HG03558 (cell line): ENCODE measurements around the gene HDAC4.

Source experiments
- ATAC-seq: cut with Tn5 transposase; IDR thresholded peaks from one replicate; pipeline ENCODE4 v1.9.1; 2021; ENCODE audit warnings: moderate number of reproducible peaks; ENCODE audit not compliant: unreplicated experiment; ENCODE audit errors: extremely low read depth

Gene HDAC4

DNA sequence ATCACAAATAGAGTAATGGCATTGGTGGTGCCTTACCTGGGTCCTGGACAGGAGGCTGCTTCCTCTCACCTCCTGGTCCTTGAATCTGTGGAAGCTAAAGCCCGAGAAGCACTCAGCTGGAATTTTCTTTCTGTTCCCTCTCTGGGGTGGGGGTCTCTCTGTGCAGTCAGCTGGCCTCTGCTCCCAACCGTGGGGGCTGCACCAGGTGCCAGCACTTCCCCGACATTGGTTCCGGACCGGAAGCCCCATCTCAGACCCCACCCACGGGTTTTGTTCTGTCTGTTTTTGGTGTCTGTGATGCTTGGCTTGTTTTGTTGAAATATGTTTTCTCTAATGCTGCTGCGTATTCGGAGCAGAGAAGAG lies 398.2 kb downstream of the HDAC4 start:
- no peak for ATAC-seq

DNA sequence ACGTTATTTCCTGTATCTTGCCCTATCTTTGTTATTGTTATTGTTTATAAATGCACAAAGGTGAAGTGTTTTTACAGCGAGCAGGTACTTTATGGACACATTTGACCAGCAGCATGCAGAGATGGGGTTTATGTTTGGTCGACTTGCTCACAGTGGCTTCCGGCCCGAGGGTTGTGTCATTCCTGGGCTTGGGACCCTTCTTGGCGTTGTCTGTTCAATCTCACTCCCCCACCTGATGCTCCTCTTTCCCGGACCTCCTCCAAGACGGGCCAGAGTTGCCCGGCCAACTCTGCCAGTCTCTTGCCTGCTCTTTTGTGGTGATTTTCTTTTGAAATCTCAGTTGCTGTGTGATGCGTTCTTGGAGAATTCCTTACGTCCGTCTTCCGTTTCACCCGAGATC lies 399.0 kb downstream of the HDAC4 start:
- ATAC-seq, result no peak

DNA sequence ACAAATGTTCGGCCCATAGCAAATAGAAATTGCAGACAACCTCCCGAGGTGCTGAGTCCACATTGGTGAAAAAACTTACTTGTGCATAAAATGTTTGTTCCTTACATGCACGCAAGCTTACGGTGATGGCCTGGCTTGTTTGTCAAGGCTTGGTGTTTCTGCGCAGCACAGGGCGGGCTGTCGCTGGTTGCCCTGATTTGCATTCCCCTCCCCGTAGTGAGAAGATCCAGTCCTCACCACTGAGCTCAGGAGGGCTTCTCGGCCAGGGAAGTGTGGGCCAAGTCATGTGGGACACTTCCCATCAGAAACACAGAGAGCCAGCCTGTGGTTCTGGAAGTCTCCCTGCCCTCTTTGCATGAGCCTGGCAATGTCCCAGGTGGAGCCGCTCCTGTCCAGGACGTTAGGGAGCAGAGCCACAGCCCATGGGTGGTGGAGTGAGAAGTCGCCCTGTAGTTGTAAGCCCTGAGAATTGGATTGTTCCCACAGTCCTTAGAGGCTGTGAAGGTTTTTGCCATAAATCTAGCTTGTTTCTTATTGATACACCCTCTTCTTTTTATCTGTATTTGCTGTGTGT lies 400.2 kb downstream of the HDAC4 start:
- ATAC-seq, result no peak

DNA sequence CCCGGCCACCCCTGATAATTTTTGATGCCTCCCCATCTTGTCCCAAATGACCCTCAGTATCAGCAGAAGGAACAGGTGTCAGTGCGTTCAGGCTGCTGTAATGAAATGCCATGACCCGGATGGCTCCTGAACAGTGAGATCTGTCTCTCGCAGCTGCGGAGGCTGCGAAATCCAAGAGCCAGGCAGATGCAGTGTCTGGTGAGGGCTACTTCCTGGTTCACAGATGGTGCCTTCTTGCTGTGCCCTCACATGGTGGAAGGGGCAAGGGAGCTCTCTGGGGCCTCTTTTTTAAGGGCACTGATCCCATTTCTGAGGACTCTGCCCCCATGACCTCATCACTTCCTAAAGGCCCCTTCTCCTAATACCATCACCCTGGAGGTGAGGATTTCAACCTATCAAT lies 400.7 kb downstream of the HDAC4 start:
- no peak for ATAC-seq

DNA sequence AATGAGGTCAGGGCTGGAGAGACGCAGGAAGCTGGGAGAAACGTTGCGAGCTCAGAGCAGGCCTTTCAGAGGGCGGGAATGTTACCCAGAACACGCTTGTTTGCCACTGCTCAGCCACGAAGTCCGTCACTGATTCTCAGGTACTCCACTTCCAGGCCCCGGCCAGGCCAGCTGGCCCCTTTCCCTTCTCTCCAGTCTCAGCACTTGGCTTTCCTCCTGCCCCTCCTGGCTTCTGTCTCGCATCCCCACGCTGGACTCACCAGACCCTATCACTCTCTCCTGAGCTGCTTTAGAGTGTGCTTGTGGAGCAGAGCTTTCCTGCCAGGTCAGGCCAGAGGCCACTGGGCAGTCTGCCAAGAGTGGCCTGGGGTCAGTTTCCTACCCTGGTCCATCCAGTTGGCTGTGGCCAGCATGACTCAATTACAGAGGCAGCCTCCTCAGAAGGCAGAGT lies 401.5 kb downstream of the HDAC4 start:
- ATAC-seq, result no peak

DNA sequence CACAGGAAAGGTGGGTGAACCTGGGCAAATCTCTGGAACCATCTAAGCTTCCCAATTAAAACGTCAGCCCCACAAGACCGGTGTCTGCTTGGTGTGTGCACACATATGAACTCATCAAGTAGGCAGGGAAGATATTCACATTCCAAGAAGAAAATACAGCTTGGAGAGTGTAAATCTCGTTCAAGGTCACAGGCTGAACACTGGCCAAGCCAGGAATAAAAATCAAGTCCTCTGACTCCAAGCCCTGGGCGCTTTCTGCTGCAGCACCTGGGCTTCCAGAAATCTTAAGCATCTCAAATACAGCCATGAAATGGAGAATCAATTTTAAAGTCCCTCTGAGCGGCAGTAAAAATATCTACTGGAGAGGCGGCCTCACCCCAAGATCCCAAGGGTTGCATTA lies 402.0 kb downstream of the HDAC4 start:
- ATAC-seq, result no peak
